HL-60 (cell line): Measurements from ENCODE around the gene DCDC2C.

Source experiments
- DNase-seq, 2 experiments: peaks; one replicate each; pipeline ENCODE4 v3.0.0-alpha.2; 2010 to 2020; ENCODE audit warnings: low read depth in 1 of 2, low spot score in 1 of 2
- H3K27ac ChIP-seq: fragments of 250-450 bp; sonication (Bioruptor Pico); replicated peaks from 2 replicates; pipeline ENCODE4 v1.5.1; 2020; ENCODE audit warnings: mild to moderate bottlenecking, moderate library complexity
- H3K27me3 ChIP-seq: fragments of 250-450 bp; sonication (Bioruptor Pico); 2 replicates; pipeline ENCODE4 v1.5.1; 2021; ENCODE audit warnings: mild to moderate bottlenecking, moderate library complexity; ENCODE audit not compliant: insufficient read depth, poor library complexity, severe bottlenecking
- H3K4me3 ChIP-seq: replicated peaks from 2 replicates; pipeline ENCODE4 v1.5.1; 2011; ENCODE audit warnings: mild to moderate bottlenecking, control low read depth, low read length; ENCODE audit not compliant: insufficient read depth
- GABPA ChIP-seq: IDR thresholded peaks from 2 replicates; pipeline ENCODE4 v1.6.1; 2012; ENCODE audit warnings: low read depth
- POLR2AphosphoS5 ChIP-seq: IDR thresholded peaks from 2 replicates; pipeline ENCODE4 v1.6.1; 2012; ENCODE audit warnings: low read depth
- SPI1 ChIP-seq: IDR thresholded peaks from 2 replicates; pipeline ENCODE4 v1.6.1; 2012; ENCODE audit warnings: low read depth, mild to moderate bottlenecking, borderline replicate concordance
- TF ChIP-seq, protein P1 (sequence below): IDR thresholded peaks from one replicate; pipeline ENCODE4 v1.5.1; 2011; ENCODE audit warnings: low read length, control low read depth, inconsistent platforms; ENCODE audit not compliant: insufficient read depth
- TF ChIP-seq, protein P2 (sequence below): IDR thresholded peaks from 2 replicates; pipeline ENCODE4 v1.6.1; 2012; ENCODE audit warnings: low read depth; ENCODE audit not compliant: insufficient replicate concordance

Gene DCDC2C

DNA sequence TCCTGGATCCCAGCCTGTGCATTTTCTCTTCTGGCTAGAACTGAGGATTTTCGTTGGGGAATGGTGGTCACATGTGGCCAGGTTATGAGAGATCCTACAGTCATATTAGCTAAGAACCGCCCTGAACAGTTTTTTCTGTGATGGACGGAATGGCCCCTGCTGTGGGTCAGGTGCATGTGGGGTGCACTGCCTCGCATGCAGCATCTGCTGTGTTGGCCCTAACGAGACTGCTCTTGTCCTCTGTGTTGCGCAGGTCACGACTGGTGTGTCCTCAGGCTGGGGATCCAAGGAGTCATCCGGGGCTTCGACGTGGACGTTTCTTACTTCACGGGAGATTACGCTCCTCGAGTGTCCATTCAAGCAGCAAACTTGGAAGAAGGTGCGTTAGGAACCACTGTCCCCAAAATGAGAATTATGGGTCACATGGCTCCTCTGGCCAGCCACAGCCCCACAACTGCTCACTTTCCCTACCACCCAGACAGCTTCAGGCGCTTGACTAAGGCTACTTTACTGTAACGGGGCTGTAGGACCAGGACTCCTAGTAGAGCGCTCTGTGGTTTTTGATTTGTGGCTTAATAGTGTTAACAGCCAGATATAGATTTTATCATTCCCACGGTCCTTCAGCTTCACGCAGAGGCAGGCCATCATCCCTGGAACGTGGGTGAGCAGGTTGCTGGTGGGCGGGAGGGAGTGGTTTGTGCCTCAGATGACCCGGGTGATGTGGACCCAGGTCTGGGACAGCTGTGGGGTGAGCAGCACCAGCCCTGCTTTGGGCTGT is 23.6 kb upstream of the DCDC2C start:
- H3K27ac ChIP-seq, result no peak overlapping the region
- peaks cover 2% of the 10 kb centered on the region for H3K27me3 ChIP-seq
- TF ChIP-seq SPI1 (no peak), POLR2AphosphoS5 (no peak), GABPA (no peak)
- TF ChIP-seq, protein P1, sequence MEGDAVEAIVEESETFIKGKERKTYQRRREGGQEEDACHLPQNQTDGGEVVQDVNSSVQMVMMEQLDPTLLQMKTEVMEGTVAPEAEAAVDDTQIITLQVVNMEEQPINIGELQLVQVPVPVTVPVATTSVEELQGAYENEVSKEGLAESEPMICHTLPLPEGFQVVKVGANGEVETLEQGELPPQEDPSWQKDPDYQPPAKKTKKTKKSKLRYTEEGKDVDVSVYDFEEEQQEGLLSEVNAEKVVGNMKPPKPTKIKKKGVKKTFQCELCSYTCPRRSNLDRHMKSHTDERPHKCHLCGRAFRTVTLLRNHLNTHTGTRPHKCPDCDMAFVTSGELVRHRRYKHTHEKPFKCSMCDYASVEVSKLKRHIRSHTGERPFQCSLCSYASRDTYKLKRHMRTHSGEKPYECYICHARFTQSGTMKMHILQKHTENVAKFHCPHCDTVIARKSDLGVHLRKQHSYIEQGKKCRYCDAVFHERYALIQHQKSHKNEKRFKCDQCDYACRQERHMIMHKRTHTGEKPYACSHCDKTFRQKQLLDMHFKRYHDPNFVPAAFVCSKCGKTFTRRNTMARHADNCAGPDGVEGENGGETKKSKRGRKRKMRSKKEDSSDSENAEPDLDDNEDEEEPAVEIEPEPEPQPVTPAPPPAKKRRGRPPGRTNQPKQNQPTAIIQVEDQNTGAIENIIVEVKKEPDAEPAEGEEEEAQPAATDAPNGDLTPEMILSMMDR, result no peak
- TF ChIP-seq, protein P2, sequence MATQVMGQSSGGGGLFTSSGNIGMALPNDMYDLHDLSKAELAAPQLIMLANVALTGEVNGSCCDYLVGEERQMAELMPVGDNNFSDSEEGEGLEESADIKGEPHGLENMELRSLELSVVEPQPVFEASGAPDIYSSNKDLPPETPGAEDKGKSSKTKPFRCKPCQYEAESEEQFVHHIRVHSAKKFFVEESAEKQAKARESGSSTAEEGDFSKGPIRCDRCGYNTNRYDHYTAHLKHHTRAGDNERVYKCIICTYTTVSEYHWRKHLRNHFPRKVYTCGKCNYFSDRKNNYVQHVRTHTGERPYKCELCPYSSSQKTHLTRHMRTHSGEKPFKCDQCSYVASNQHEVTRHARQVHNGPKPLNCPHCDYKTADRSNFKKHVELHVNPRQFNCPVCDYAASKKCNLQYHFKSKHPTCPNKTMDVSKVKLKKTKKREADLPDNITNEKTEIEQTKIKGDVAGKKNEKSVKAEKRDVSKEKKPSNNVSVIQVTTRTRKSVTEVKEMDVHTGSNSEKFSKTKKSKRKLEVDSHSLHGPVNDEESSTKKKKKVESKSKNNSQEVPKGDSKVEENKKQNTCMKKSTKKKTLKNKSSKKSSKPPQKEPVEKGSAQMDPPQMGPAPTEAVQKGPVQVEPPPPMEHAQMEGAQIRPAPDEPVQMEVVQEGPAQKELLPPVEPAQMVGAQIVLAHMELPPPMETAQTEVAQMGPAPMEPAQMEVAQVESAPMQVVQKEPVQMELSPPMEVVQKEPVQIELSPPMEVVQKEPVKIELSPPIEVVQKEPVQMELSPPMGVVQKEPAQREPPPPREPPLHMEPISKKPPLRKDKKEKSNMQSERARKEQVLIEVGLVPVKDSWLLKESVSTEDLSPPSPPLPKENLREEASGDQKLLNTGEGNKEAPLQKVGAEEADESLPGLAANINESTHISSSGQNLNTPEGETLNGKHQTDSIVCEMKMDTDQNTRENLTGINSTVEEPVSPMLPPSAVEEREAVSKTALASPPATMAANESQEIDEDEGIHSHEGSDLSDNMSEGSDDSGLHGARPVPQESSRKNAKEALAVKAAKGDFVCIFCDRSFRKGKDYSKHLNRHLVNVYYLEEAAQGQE, result no peak
- DNase-seq, result no peak
- H3K4me3 ChIP-seq, result no peak overlapping the region

DNA sequence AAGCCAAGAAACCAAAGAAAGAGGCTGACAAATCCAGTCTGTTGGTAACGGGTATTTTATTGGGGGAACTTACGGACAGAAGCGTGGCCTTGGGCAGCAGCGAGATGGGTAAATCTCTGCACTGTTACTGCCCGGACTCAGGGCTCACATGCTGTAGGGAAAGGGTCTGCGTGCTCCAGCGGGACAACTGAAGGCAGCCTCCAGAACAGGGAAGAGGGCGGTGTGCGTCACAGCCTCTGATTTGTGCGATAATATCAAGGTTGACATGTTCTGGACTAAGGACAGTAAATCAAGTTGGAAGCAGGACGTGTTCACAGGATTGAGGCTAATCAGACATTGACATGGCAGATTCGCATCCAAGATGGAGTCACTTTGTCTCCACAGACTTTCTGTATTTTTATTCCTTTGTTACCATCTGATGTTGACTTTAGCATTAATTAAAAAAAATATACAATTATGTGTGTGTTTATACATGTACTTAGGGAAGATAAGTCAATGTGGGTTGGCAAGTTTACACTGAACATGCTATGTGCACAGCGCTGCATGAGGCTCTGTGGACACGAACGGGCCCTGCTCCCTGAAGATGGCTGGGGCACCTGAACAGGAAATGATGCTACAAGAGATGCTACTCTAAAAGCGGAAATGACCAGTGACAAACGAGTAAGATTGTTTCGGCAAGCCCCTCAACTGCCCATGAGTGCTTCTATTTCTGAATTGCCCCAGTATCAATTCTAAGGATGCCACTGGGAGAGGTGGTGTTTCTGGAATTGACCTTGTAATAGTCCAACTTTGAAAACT is 22.6 kb upstream of the DCDC2C start:
- DNase-seq, result no peak
- Histone ChIP-seq H3K27me3 (peaks cover 2% of the 10 kb centered on the region), H3K27ac (no peak overlapping the region), H3K4me3 (no peak overlapping the region)
- no peak for TF ChIP-seq POLR2AphosphoS5
- TF ChIP-seq, protein P2, result no peak
- no peak for TF ChIP-seq GABPA
- TF ChIP-seq SPI1, result no peak
- TF ChIP-seq, protein P1, result no peak

DNA sequence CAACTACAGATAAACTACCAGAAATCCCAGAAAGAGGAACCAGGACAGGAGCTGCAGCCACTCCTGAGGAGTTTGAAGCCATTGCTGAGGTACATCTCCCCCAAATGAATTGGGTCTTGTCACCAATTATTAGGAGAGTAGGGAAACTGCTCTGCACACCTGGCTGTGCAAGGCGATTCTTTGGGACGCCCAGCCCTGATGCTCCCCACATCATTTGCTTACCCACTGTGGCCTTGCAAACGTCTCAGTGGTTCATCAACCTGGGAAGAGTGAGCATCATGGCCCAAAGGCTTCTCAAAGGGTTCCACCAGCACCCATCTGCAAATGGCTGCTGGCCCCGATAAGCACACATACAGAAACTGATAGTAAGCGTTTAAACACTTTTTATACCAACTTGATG is 21.8 kb upstream of the DCDC2C start:
- no peak for DNase-seq
- H3K27me3 ChIP-seq, result peaks cover 2% of the 10 kb centered on the region

More for the DNA sequence above, 21.8 kb upstream of the DCDC2C start:
- no peak for TF ChIP-seq GABPA
- TF ChIP-seq, protein P2, result no peak
- Histone ChIP-seq H3K27ac (no peak overlapping the region), H3K4me3 (no peak overlapping the region)
